Parathyroid adenoma (tissue), 2 donors: ENCODE data around the gene TAP2.

Experiments
- H2AFZ ChIP-seq: fragments of 300-600 bp; sonication (generic); one replicate; pipeline ENCODE4 v1.7.0; 2017; ENCODE audit warnings: antibody characterized with exemption, mild to moderate bottlenecking
- H3K27ac ChIP-seq: fragments of 300-600 bp; sonication (generic); one replicate; pipeline ENCODE4 v1.7.0; 2017
- H3K27me3 ChIP-seq: fragments of 300-600 bp; sonication (generic); one replicate; pipeline ENCODE4 v1.7.0; 2017; ENCODE audit warnings: low read length; ENCODE audit not compliant: control insufficient read depth, insufficient read depth
- H3K36me3 ChIP-seq: fragments of 300-600 bp; sonication (generic); one replicate; pipeline ENCODE4 v1.7.0; 2017; ENCODE audit warnings: low read length; ENCODE audit not compliant: control insufficient read depth, insufficient read depth
- H3K4me1 ChIP-seq: fragments of 300-600 bp; sonication (generic); one replicate; pipeline ENCODE4 v1.7.0; 2017; ENCODE audit warnings: control low read depth
- H3K4me2 ChIP-seq: fragments of 300-600 bp; sonication (generic); one replicate; pipeline ENCODE4 v1.7.0; 2017; ENCODE audit warnings: low read length
- H3K4me3 ChIP-seq: fragments of 300-600 bp; sonication (generic); one replicate; pipeline ENCODE4 v1.7.0; 2017; ENCODE audit warnings: low read depth, low read length
- H3K79me2 ChIP-seq: fragments of 300-600 bp; sonication (generic); one replicate; pipeline ENCODE4 v1.7.0; 2017; ENCODE audit warnings: control low read depth
- H3K9ac ChIP-seq: fragments of 300-600 bp; sonication (generic); one replicate; pipeline ENCODE4 v1.7.0; 2017; ENCODE audit warnings: mild to moderate bottlenecking
- H3K9me3 ChIP-seq: fragments of 300-600 bp; sonication (generic); one replicate; pipeline ENCODE4 v1.7.0; 2017; ENCODE audit warnings: low read length; ENCODE audit not compliant: control insufficient read depth
- TF ChIP-seq, protein P1 (sequence below): fragments of 300-600 bp; sonication (generic); IDR thresholded peaks from one replicate; pipeline ENCODE4 v1.7.0; 2017; ENCODE audit warnings: antibody characterized with exemption, mild to moderate bottlenecking
- donor health status: primary hyperparathyroidism.

The TAP2 gene

DNA sequence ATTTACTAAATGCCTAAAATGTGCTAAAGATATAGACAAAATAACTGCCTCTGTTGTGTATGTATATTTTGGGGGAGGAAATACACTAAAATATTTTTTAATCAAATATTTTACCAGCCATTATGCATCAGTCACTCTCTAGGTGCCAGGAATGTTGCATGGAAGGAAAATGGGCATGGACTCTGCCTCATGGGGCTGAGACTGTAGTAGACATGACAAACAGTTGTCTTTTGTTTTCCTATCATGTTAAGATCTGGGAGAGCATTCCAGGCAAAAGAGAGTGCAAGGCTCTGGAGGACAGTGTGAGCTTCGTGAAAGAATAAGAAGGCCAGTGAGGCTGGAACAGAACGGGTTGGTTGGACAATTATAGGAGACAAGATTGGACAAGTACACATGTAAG lies 48.2 kb downstream of the TAP2 start:
- Histone ChIP-seq H3K9me3 (no peaks in the 10 kb centered on the region), H3K79me2 (no peaks in the 10 kb centered on the region), H3K27ac (no peak overlapping the region), H3K4me3 (no peak overlapping the region), H2AFZ (no peak overlapping the region), H3K27me3 (peaks cover 4% of the 10 kb centered on the region), H3K36me3 (no peaks in the 10 kb centered on the region), H3K4me1 (no peaks in the 10 kb centered on the region), H3K9ac (no peak overlapping the region), H3K4me2 (no peak overlapping the region)
- TF ChIP-seq, protein P1, sequence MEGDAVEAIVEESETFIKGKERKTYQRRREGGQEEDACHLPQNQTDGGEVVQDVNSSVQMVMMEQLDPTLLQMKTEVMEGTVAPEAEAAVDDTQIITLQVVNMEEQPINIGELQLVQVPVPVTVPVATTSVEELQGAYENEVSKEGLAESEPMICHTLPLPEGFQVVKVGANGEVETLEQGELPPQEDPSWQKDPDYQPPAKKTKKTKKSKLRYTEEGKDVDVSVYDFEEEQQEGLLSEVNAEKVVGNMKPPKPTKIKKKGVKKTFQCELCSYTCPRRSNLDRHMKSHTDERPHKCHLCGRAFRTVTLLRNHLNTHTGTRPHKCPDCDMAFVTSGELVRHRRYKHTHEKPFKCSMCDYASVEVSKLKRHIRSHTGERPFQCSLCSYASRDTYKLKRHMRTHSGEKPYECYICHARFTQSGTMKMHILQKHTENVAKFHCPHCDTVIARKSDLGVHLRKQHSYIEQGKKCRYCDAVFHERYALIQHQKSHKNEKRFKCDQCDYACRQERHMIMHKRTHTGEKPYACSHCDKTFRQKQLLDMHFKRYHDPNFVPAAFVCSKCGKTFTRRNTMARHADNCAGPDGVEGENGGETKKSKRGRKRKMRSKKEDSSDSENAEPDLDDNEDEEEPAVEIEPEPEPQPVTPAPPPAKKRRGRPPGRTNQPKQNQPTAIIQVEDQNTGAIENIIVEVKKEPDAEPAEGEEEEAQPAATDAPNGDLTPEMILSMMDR, result no peak
